ENCODE measurements around the gene ZNF521. TPM values are rescaled to one million over a fixed set of nuclear protein-coding genes. Genes with fewer than 3 reads are reported as not detected.

ZNF521 gene
- total and polyA plus RNA-seq, 2 donors (not counting 3 experiments of a cell fraction or from before 2014, with no cell fraction given), result 111 to 168 TPM

DNA sequence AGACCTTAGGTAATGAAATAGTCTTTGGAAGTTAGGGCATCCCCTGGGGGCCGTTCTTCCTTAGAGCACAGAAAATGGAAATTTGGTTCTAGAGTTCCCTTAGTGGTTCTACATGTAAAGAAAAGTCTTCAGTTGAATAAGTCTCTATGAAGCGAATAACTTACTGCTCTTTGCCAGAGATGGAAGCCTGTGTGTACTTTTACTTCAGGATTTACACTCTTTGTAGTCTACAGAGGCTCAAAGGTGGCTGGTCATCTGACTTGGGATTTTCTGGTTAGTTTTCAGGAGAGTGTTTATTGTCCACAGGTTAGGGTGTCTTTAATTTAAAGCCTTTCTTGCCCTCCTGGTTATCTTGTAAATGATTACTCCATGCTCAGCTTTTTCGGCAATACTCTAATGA is 210.6 kb downstream of the ZNF521 start:
- no peak for TF ChIP-seq FOS (IDR thresholded peaks at IDR 0.05; ENCODE audit: borderline replicate concordance, insufficient read depth, low read length)
- no peak for TF ChIP-seq GATA2 (IDR thresholded peaks at IDR 0.05; ENCODE audit: insufficient read depth, insufficient read length, low read depth, low read length)
- no peak for TF ChIP-seq MYC (IDR thresholded peaks at IDR 0.05; ENCODE audit: low read depth, low read length)
- TF ChIP-seq, protein P1, sequence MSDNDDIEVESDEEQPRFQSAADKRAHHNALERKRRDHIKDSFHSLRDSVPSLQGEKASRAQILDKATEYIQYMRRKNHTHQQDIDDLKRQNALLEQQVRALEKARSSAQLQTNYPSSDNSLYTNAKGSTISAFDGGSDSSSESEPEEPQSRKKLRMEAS (IDR thresholded peaks at IDR 0.05; ENCODE audit: insufficient read depth, insufficient read length), result no peak
- TF ChIP-seq EZH2 (IDR thresholded peaks at IDR 0.05; ENCODE audit: borderline replicate concordance, low read depth, low read length, severe bottlenecking), result no peak
- no peak for TF ChIP-seq POLR2A (IDR thresholded peaks at IDR 0.05; ENCODE audit: low read depth, low read length)
- BruUV-seq (replicated peaks), result no TSS peak
- DNase-seq (ENCODE audit: low read depth, low spot score) (no peak), FAIRE-seq (no peak)
- H3K27me3 ChIP-seq (ENCODE audit: control insufficient read depth in 2 of 2, insufficient read depth in 2 of 2, low read length in 2 of 2), result no peaks in the 10 kb centered on the region
- H3K4me1 ChIP-seq (ENCODE audit: control insufficient read depth, extremely low read depth, insufficient read depth, low read length), result peaks cover 7% of the 10 kb centered on the region
- no peak overlapping the region for H2AFZ ChIP-seq (ENCODE audit: low read depth, low read length)
- no peaks in the 10 kb centered on the region for H3K9me3 ChIP-seq (replicated peaks; ENCODE audit: control insufficient read depth, insufficient read depth, low read length)
- dilution Hi-C loops (cut with MboI; ENCODE audit: extremely low pct_ligation_motif_present, low sequenced_read_pairs), result no loop called here
- CTCF ChIA-PET, result interaction anchor here (1.4 kb wide), 1 partner anchor 8 kb away, joined by 5 read pairs; no protein-coding TSS in a partner anchor
- H3K27ac ChIP-seq (ENCODE audit: insufficient read depth, low read depth, low read length), result no peak overlapping the region
- no peak overlapping the region for H3K9ac ChIP-seq (replicated peaks; ENCODE audit: extremely low read depth, insufficient read depth, low read length)
- peaks cover 5% of the 10 kb centered on the region for H4K20me1 ChIP-seq (replicated peaks; ENCODE audit: control insufficient read depth, extremely low read depth, insufficient read depth, low read length)
- H3K36me3 ChIP-seq (ENCODE audit: control insufficient read depth in 2 of 2, extremely low read depth in 1 of 2, insufficient read depth in 2 of 2, low read length in 2 of 2), result no peaks in the 10 kb centered on the region
- H3K9me1 ChIP-seq (replicated peaks; ENCODE audit: control insufficient read depth, extremely low read depth, insufficient read depth, low read length), result no peaks in the 10 kb centered on the region
- no peak overlapping the region for H3K4me2 ChIP-seq (ENCODE audit: insufficient read depth, low read length)
- H3K79me2 ChIP-seq (ENCODE audit: control insufficient read depth, insufficient read depth, low read length), result no peaks in the 10 kb centered on the region
- intact Hi-C loops (cut with micrococcal nuclease), result no loop called here
- H3K4me3 ChIP-seq (replicated peaks in 1 of 3; ENCODE audit: insufficient read depth in 1 of 3, low read depth in 1 of 3, low read length in 3 of 3), result no peak overlapping the region
- POLR2A ChIA-PET, result no interaction called here

DNA sequence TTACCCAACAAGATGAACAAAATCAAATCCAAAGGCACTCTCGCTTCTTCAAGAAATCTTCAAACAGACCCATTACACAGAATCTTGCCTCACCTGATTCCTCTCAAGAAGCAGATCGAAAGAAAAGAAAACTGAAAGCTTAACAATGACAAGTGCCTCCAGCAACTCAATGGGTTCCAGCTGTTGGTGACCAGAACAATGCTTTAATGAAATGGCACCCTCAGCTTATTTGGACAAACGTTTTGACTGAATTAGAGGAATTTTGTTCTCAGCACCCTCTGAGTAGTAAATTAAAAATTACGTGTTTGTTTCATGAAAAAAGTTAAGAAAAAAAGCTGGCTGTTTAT is 211.0 kb downstream of the ZNF521 start:
- DNase-seq (ENCODE audit: low read depth, low spot score) (no peak), FAIRE-seq (no peak)
- Histone ChIP-seq H3K27ac (ENCODE audit: insufficient read depth, low read depth, low read length) (no peak overlapping the region), H3K36me3 (ENCODE audit: control insufficient read depth in 2 of 2, extremely low read depth in 1 of 2, insufficient read depth in 2 of 2, low read length in 2 of 2) (no peaks in the 10 kb centered on the region), H3K4me2 (ENCODE audit: insufficient read depth, low read length) (no peak overlapping the region), H3K9ac (replicated peaks; ENCODE audit: extremely low read depth, insufficient read depth, low read length) (no peak overlapping the region), H3K4me1 (ENCODE audit: control insufficient read depth, extremely low read depth, insufficient read depth, low read length) (peaks cover 11% of the 10 kb centered on the region), H3K79me2 (ENCODE audit: control insufficient read depth, insufficient read depth, low read length) (no peaks in the 10 kb centered on the region), H2AFZ (ENCODE audit: low read depth, low read length) (no peak overlapping the region), H3K4me3 (replicated peaks in 1 of 3; ENCODE audit: insufficient read depth in 1 of 3, low read depth in 1 of 3, low read length in 3 of 3) (no peak overlapping the region), H3K9me1 (replicated peaks; ENCODE audit: control insufficient read depth, extremely low read depth, insufficient read depth, low read length) (no peaks in the 10 kb centered on the region), H3K27me3 (ENCODE audit: control insufficient read depth in 2 of 2, insufficient read depth in 2 of 2, low read length in 2 of 2) (no peaks in the 10 kb centered on the region), H3K9me3 (replicated peaks; ENCODE audit: control insufficient read depth, insufficient read depth, low read length) (no peaks in the 10 kb centered on the region), H4K20me1 (replicated peaks; ENCODE audit: control insufficient read depth, extremely low read depth, insufficient read depth, low read length) (peaks cover 5% of the 10 kb centered on the region)
- CTCF ChIA-PET, result interaction anchor here (1.4 kb wide), 1 partner anchor 8 kb away, joined by 5 read pairs; no protein-coding TSS in a partner anchor
- intact Hi-C loops (cut with micrococcal nuclease), result no loop called here
- dilution Hi-C loops (cut with MboI; ENCODE audit: extremely low pct_ligation_motif_present, low sequenced_read_pairs), result no loop called here
- POLR2A ChIA-PET, result no interaction called here
- no TSS peak for BruUV-seq (replicated peaks)
- TF ChIP-seq, protein P1 (IDR thresholded peaks at IDR 0.05; ENCODE audit: insufficient read depth, insufficient read length), result no peak

Data from endothelial cell of umbilical vein (primary cell).